ENCODE data around the gene MMP11.

The MMP11 gene

DNA sequence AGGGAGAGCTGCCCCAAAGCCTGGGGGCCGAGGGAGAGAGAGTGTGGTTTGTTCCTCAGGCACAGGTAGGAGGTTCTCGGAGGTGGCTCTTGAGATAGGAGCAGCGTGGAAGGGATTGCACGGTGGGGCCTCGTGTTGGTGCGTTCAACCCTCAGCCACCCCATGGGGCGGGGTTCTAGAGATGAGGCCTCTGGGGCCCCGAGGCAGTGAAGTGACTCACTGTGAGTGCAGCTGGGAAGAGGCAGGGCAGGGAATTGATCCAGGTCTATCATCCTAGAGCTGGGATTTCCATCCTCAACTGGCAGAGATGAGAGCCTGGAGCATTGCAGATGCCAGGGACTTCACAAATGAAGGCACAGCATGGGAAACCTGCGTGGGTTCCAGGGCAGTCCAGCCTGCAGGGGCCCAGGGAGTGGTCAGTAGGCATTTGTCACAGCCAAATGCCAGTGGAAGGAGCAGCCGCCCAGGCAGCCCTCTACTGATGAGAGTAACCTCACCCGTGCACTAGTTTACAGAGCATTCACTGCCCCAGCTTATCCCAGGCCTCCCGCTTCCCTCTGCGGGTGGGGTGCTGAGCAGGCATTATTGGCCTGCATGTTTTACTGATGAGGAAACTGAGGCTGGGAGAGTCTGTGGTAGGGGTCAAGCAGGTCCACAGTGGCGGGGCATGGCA, 9.0 kb downstream of the MMP11 start:
- DNase-seq, result no peak

DNA sequence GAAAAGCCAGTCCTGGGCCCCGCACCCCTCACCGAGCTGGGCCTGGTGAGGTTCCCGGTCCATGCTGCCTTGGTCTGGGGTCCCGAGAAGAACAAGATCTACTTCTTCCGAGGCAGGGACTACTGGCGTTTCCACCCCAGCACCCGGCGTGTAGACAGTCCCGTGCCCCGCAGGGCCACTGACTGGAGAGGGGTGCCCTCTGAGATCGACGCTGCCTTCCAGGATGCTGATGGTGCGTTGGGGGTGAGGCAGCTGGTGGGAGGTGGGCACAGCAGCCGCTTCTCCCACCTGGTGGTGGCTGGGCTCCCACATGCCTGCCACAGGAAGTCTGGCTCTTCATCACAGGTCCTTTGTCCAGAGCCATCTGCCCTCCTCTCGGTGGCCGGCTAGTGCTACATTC, 9.6 kb downstream of the MMP11 start:
- DNase-seq, result no peak

DNA sequence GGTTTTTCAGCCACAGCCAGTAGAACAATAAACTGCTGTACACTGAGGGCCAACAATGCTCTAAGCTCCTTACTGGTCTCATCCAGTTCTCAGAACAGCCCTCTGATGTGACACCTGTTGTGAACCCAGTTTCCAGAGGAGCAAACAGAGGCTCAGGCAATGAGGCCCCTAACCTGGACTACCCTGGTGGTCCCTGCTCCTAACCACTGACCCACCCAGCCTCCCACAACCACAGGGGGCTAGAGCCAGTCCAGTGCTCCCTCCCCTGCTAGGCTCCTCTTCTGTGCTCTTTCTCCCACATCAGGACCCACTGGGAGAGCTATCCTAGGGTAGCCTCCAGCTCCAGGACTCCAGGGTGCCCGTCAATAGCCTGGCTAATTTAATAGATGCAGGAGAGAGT, 10.1 kb downstream of the MMP11 start:
- no peak for DNase-seq

DNA sequence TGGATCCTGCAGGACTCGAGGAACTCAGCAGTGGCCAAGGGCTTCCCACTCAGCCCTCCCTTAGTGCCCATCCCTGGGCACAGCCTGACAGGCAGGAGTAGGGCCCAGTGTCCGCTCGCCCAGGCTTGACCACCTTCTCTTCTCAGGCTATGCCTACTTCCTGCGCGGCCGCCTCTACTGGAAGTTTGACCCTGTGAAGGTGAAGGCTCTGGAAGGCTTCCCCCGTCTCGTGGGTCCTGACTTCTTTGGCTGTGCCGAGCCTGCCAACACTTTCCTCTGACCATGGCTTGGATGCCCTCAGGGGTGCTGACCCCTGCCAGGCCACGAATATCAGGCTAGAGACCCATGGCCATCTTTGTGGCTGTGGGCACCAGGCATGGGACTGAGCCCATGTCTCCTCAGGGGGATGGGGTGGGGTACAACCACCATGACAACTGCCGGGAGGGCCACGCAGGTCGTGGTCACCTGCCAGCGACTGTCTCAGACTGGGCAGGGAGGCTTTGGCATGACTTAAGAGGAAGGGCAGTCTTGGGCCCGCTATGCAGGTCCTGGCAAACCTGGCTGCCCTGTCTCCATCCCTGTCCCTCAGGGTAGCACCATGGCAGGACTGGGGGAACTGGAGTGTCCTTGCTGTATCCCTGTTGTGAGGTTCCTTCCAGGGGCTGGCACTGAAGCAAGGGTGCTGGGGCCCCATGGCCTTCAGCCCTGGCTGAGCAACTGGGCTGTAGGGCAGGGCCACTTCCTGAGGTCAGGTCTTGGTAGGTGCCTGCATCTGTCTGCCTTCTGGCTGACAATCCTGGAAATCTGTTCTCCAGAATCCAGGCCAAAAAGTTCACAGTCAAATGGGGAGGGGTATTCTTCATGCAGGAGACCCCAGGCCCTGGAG, 10.9 kb downstream of the MMP11 start:
- no peak for DNase-seq

DNA sequence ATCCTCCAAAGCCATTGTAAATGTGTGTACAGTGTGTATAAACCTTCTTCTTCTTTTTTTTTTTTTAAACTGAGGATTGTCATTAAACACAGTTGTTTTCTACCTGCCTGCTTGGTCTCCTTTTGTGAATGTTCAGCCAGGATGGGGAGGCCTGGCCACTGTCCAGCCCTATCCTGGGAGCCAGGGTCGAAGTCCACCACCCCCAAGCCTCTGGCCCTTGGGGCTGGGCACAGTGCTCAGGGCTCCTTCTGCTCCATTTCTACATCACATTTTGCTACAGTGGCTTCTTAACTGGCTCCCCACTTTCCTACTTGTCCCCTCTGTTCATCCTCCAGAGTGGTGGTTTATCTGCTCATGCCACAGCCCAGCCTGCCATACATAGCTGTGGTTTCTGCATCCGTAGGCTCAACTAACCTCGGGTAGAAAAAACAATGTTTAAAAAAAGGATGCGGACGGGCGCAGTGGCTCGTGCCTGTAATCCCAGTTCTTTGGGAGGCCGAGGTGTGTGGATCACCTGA, 11.6 kb downstream of the MMP11 start:
- no peak for DNase-seq

DNA sequence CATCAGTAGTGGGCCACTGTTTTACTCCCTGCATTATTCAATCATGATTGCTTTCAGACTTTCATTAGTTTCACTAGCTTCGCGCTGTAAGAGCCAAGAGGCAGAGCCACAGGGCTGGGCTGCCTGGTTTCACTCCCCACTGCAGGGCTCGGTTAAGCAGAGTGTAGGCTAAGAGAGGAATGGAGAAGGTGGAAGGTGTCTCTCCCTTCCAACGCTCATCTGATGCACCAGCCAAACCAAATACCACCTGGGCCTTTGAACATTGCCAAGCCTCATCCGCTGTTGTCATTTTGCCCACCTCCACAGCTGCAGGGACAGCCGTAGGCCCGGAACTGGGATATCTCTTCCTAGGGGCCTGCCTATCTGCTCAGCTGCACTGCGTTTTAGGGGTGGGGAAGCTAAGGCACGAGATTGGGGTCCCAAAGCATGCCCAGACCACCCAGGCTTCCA, 13.6 kb downstream of the MMP11 start:
- DNase-seq, result no peak

DNA sequence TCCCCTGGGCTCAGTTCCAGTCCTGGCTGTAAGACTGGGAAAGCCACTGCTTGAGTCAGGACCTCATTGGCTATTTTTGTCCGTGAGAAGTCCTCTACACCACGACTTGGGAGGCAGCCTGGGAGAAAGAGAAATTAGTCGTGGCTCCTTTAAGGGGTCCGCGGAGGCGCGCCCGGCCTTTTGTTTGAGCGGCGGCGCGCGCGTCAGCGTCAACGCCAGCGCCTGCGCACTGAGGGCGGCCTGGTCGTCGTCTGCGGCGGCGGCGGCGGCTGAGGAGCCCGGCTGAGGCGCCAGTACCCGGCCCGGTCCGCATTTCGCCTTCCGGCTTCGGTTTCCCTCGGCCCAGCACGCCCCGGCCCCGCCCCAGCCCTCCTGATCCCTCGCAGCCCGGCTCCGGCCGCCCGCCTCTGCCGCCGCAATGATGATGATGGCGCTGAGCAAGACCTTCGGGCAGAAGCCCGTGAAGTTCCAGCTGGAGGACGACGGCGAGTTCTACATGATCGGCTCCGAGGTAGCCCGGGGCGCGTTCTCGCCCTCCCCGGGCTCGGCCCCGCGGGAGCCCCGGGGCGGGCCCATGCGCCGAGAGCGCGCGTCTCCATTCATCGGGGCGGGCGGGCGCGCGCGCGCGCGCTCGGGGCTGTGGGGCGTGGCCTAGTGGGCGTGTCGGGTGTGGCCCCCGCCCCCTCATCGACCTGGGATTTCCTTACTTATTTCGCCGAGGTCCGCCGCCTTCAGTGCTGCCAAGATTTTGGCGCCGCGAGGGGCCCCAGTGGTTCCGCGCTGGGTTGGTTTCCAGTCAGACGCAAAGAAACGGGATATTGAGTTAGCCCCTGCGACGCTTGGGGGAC, 14.3 kb downstream of the MMP11 start, which contains the start of gene SMARCB1:
Gene SMARCB1, plus strand, starts transcription at position 215 of the 848 bp plus-strand sequence. Its CDS starts 204 bp downstream, at position 419.
- peak; percentile 41 for DNase-seq

DNA sequence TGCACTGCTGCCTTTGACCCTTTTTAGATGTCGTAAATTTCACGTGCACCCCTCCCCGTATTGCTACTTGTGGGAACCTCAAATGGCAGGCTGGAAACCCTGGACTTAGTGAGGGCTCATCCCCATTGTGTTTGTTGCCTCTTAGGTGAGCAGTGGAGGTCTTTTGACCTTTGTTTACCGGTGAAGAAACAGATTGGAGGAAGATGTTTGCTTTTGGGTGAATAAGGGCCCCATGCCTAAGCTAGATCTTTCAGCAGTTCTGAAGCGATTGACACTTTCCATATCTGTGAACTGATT, 14.9 kb downstream of the MMP11 start:
- DNase-seq, result no peak

DNA sequence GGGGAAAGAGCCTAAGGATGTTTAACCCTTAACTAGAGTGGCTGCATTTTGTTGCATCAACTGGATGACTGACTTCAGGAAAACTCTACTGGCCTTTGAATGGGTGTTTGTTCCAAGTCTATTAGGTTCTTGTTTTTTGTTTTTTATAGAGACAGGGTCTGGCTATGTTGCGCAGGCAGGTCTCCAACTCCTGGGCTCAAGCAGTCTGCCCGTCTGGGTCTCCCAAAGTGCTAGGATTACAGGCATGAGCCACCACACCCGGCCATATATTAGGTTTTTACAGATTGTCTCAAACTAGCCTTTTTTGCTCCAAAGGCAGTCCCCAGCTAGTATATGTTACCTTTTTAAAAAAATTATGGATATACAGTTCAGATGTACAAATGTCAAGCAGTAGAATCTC, 15.3 kb downstream of the MMP11 start:
- DNase-seq, result no peak

DNA sequence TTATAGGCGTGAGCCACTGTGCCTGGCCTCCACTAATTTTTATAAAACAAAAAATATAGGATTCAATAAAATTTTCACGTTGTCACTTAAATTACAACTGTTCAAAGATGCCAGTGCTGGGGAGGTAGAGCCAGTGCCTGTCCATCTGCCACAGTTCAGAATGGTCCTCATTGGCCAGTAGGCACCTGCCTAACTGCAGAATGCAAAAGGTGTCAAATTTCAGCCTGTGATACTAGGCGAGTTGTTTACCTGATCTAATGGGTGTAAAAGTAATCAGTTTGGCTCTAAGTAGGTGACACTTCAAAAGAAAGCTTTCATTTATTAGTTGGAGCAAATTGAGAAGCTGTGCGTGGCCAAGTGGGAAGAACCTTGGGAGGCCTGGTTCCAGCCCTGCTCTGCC, 16.5 kb downstream of the MMP11 start:
- DNase-seq, result peak; percentile 23

DNA sequence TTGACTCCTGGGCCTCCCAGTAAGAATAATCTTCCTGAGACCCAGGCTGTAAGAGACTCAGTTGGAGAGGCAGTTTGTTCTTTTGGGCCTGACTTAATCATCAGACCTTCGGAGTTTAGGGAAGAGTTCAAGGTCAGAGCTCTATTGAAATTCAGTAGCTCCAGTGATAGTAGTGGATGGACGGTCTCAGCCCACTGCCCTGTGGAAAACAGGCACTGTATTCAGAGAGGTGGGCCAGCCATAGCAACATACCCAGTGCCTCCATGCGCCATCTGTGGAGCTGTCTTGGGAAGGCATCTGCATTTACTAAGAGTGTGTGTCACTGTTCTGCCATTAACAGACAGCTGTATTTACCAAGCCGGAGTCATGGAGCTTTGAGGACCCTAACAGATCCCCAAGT, 17.0 kb downstream of the MMP11 start:
- no peak for DNase-seq

DNA sequence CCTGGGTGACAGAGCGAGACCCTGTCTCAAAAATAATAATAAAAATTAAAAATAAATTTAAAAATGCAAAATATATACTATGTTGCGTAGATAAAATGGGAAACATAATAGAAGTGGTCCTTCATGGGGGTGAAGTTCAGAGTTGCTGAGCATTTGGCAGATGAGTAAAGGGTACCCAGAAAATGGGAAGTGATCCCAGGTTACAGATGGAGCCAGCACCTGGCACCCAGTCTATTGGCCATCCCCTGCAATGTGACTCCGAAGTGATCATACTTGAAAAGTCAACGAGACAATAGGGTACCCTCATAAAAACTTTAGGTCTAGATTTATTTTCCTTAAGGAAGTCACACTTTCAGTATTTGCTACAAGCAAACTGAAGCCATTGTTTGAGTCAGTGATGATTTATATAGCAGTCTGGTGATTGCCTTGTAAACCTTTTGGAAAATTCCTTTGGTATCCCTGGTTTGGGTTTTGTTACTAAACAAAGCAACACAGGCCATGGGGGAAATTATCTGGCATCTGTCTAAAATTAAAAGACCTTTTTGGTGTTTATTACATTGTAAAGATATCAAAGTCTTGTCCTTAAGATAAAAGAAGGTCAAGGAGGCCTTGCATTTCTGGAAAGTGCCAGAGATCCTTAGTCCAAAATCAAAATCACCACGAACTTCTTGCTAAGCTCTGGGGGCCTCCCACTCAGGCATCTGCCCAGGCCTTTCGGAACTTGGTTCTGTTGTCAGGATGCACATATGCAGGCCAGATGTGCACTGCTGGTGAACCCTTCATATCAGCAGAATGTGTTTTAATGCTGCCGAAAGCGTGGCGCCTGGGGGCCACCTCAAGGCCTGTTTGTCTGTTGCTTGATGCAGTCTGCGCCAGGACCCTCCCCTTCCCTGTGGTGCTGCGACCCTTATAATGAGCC, 18.4 kb downstream of the MMP11 start:
- no peak for DNase-seq

DNA sequence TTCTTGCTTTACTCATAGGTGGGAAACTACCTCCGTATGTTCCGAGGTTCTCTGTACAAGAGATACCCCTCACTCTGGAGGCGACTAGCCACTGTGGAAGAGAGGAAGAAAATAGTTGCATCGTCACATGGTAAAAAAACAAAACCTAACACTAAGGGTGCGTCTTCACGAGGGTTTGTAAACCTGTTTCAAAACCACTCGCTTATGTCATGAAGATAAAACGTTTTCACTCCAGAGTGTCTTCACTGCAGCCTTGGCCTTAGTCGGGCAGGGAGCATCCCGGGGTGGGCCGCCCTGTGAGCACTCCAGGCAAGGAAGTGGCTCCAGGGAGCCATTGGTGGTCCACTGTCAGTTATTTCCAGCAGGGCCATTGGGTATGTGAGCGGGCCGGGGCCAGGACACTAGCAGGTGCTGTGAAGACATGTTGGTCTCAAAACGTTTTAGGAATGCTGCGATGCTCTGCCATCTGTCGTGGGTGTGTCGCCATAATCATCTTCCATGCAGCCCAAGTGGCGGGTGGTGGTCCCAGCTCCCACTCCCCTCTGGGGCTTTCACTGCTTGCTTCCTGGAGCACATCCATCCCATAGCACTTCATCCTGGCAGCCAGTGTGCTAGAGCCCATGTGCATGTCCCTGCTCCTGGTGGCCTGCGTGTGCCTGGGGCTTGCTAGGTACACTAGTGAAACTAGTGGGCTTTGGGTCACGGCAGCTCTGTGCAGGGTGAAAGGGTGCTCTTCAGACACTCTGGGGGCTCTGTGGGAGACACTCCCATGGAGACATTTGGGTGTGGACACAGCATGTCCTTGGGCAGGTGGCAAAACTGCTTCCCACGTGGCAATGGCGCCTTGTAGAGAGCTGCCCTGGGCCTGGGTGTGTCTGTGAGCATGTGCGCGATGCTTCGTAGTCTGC, 19.3 kb downstream of the MMP11 start:
- no peak for DNase-seq

DNA sequence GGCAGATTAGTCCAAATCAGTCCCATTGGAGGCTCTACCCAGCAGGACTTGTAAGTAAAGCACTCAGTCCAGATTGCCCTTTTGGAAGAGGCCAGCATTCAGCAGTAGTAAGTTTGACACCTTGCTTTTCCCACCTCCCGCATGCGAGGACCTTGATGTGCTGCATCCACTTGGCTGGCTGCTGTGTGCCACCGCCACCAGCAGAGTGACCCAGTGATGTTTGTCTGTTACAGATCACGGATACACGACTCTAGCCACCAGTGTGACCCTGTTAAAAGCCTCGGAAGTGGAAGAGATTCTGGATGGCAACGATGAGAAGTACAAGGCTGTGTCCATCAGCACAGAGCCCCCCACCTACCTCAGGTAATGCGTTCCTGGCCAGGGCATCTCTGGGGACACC, 20.7 kb downstream of the MMP11 start:
- no peak for DNase-seq

DNA sequence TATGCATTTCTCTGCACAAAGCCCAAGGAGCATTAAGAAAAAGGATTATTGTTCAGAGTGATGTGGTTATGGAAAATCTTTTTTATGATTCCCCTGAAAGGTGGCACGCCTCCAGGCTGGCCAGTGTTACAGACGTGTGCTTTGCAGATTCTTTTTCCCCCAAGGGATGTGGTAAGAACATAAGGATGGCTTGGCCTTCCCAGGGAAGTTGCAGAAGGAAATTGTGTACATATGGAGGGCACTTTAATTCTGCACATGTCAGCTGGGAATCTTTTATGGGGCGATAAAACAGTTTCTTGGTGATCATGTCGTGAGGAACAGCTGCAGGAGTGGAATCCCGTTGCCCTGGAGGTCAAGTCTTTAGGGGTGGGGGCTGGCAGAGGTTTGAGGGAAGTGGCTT, 23.8 kb downstream of the MMP11 start:
- no peak for DNase-seq

DNA sequence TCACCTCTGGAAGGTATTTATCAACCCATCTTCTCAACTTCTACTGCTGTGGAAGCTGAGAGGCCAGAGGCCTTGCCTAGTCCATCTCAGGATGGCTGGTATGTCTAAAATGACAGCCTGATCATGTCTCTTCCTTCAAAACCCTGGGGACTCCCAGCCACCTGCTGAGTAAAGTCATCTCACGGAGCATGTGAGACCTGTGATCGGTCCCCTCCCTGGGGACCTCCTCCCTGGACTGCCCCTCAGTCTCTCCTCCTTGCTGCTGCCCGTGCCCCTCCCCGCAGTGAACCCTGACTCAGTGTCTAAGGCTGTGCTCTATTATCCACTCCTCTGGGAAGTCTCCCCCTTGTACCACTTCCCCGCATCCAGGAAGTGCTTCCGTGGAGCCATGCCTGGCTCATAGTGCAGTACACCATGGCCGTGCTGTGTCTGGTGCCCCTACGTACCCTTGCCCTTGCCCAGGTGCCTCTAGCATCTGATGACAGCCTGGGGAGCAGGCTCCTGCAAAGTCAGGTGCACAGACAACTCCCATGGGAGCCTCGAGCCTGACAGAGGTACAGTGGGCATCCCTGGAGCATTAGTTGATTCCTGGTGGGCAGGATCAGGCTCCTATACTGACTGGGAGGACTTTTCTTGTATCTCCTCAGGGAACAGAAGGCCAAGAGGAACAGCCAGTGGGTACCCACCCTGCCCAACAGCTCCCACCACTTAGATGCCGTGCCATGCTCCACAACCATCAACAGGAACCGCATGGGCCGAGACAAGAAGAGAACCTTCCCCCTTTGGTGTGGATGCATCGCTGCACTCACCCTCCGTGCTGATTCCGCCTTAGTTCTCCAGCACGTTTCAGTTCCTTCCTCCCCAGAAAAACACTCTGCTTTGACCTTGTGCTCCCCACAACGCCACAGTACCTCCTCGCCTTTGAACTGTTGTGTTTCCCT, 27.9 kb downstream of the MMP11 start:
- no peak for DNase-seq

DNA sequence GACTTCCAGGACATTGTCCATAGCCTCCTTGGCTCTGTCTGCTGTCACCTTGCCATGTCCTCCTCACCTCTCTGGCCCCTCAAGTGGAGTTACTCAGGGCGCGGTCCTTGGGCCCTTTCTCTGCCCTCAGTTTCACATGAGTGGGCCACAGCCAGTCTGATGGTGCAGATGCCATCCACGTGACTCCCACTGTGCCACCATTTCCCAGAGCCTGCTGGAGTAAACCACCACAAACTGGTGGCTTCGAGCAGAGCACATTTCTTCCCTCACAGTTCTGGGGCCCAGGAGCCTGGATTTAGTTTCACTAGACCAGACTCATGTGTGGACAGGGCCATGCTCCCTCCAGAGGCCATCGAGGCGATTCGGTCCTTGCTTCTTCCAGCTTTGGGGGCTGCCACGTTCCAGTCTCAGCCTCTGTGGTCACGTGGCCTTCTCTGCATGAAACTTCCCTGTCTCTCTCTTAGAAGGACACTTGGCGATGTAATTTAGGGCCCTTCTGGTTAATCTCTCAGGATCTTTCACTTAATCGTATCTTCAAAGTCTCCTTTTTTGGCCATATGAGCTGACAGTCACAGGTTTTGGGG, 28.7 kb downstream of the MMP11 start:
- no peak for DNase-seq

DNA sequence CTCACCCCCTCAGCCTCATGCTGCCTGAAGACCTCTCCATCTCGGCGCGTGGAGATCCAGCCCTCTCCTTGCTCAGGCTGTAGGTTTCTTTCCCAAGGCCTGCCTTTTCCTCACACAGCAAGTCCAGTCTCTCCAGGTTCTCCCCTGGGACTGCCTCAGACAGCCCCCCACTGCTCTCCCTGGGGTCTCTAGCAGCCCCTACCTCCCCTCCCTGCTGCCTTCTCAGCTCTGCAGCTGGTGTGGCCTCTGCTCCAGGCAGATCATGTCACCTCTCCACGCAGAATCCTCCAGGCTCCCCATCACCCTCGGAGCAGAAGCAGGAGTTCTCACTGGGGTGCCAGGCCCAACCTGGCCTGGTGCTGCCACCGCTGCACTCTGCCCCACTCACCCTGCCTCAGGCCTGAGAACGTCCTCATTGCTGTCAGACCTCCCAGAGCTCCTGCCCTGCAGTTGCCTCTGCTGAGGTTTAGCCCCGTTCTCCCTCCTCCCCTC, 29.3 kb downstream of the MMP11 start:
- DNase-seq, result no peak
